Measurements from ENCODE around the gene SELENON. TPM values are rescaled to one million over a fixed set of nuclear protein-coding genes. Genes with fewer than 3 reads are reported as not detected.

SELENON gene, protein sequence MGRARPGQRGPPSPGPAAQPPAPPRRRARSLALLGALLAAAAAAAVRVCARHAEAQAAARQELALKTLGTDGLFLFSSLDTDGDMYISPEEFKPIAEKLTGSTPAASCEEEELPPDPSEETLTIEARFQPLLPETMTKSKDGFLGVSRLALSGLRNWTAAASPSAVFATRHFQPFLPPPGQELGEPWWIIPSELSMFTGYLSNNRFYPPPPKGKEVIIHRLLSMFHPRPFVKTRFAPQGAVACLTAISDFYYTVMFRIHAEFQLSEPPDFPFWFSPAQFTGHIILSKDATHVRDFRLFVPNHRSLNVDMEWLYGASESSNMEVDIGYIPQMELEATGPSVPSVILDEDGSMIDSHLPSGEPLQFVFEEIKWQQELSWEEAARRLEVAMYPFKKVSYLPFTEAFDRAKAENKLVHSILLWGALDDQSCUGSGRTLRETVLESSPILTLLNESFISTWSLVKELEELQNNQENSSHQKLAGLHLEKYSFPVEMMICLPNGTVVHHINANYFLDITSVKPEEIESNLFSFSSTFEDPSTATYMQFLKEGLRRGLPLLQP
- total RNA-seq = 10 to 100 TPM; 33.5 to 82.8 (median 39.4) TPM

DNA sequence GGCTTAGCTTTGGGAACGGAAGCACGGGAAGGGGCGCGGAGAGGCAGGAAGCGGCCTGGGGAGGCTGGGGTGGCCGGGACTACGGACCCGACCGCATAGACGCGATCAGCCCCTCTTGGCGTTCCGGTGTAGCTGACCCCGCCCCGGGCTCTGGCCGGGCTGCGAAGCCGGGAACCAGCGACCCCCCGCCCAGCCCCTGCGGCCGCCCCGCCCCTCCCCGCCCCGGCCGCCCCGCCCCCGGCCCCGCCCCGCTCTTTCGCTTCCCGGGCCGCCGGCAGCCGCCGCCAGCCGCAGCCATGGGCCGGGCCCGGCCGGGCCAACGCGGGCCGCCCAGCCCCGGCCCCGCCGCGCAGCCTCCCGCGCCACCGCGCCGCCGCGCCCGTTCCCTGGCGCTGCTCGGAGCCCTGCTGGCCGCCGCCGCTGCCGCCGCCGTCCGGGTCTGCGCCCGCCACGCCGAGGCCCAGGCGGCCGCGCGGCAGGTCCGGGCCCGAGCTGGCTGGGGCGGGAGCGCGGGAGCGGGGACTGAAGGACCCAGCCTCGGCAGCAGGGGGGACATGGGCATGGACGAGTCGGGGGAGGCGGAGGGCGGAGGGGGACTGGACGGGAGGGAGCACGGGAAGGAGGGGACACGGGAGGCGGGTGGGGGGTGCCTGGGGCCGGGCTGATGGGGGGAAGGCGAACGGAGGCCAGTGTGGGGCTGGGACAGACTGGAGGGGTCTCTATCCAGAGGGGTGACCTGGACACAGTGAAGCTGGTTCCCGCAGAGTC is at the start of gene SELENON:
Gene SELENON (plus strand): TSS at position 259 of the 768 bp plus-strand sequence. CDS start 38 bp downstream, at position 297.
- Histone ChIP-seq H3K4me1 (peaks cover 0 to 81% (median 28%) of the 10 kb centered on the region in 3 donors), H3K27ac (peak within 1 kb of the TSS; percentile 35 to 92 (median 89)), H3K36me3 (peaks cover 0 to 3% of the 10 kb centered on the region in 2 donors), H3K4me3 (peak within 1 kb of the TSS; percentile 69 to 73), H3K9me3 (no peaks in the 10 kb centered on the region), H3K27me3 (no peaks in the 10 kb centered on the region)
- WGBS, 2 donors (ENCODE audit: low coverage in 1 of 2) = 0 to 17% methylated on average over 1 to 2 of the region's 91 CpGs
- TF ChIP-seq EP300 (IDR thresholded peaks at IDR 0.05) = no peak
- peak; percentile 56 for TF ChIP-seq POLR2AphosphoS5 (IDR thresholded peaks at IDR 0.05)
- peak in 1 of 2 donors; percentile 21 for TF ChIP-seq POLR2A (IDR thresholded peaks at IDR 0.05)
- ATAC-seq = peak; percentile 84

GRCh38 chr1:25750923-25751605 is 48.9 kb upstream of the SELENON start:
- 94 to 100% methylated on average over 4 to 5 of the region's 6 CpGs for WGBS, 2 donors (ENCODE audit: low coverage in 1 of 2)
- H3K27ac ChIP-seq = no peak overlapping the region
- no peak for ATAC-seq
- H3K27me3 ChIP-seq = no peaks in the 10 kb centered on the region
- H3K36me3 ChIP-seq = peaks cover 0 to 43% of the 10 kb centered on the region in 2 donors
- no peak overlapping the region for H3K4me3 ChIP-seq
- H3K9me3 ChIP-seq = no peaks in the 10 kb centered on the region
- TF ChIP-seq EP300 (IDR thresholded peaks at IDR 0.05) = no peak
- no peak for TF ChIP-seq POLR2A (IDR thresholded peaks at IDR 0.05)
- no peak for TF ChIP-seq POLR2AphosphoS5 (IDR thresholded peaks at IDR 0.05)
- TF ChIP-seq, protein P1, sequence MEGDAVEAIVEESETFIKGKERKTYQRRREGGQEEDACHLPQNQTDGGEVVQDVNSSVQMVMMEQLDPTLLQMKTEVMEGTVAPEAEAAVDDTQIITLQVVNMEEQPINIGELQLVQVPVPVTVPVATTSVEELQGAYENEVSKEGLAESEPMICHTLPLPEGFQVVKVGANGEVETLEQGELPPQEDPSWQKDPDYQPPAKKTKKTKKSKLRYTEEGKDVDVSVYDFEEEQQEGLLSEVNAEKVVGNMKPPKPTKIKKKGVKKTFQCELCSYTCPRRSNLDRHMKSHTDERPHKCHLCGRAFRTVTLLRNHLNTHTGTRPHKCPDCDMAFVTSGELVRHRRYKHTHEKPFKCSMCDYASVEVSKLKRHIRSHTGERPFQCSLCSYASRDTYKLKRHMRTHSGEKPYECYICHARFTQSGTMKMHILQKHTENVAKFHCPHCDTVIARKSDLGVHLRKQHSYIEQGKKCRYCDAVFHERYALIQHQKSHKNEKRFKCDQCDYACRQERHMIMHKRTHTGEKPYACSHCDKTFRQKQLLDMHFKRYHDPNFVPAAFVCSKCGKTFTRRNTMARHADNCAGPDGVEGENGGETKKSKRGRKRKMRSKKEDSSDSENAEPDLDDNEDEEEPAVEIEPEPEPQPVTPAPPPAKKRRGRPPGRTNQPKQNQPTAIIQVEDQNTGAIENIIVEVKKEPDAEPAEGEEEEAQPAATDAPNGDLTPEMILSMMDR (IDR thresholded peaks at IDR 0.05) = no peak
- H3K4me1 ChIP-seq = peaks cover 0 to 55% (median 5%) of the 10 kb centered on the region in 3 donors

DNA sequence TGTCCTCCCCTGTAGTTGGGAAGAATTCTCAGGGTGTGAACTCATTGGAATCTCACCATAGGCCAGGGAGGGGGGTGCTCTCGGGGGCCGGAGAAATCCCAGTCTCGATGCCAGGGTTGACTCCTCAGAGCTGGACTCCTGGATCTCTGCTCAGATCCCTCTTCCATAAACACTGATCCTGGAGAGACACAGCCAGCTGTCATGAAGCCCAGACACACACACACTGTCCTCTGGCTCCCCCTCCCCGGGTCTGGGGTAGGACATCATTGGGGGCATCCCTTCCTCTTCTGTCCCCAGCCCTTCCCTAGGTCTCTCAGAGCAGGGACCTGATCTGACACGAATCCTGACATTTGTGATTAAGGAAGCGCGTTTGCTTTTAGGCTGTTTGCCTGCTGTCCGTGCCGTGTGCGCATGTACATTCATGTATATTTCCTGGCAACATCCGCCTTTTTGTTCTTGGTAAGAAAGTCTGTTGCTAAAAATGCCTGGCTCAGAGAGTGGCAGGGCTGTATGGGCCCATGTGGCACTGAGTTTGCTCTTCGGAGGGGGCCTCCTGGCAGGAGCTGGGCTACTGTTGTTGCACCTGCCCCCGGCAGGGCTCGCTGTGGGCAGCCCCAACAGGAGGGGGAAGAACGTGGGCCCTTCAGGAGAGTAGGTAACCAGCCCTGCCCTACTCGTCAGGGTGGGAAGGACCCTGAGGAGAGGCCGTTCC is 45.4 kb upstream of the SELENON start:
- Histone ChIP-seq H3K27me3 (no peaks in the 10 kb centered on the region), H3K4me1 (peaks cover 0 to 28% (median 5%) of the 10 kb centered on the region in 3 donors), H3K27ac (peak overlapping the region in 2 of 4 donors; percentile 33 to 44), H3K36me3 (peaks cover 0 to 51% of the 10 kb centered on the region in 2 donors), H3K4me3 (no peak overlapping the region), H3K9me3 (no peaks in the 10 kb centered on the region)
- no peak for TF ChIP-seq EP300 (IDR thresholded peaks at IDR 0.05)
- TF ChIP-seq, protein P1 (IDR thresholded peaks at IDR 0.05) = peak in 1 of 4 experiments; percentile 15
- WGBS, 2 donors (ENCODE audit: low coverage in 1 of 2) = 52 to 56% methylated on average over 5 to 7 of the region's 17 CpGs
- peak; percentile 69 for ATAC-seq

DNA sequence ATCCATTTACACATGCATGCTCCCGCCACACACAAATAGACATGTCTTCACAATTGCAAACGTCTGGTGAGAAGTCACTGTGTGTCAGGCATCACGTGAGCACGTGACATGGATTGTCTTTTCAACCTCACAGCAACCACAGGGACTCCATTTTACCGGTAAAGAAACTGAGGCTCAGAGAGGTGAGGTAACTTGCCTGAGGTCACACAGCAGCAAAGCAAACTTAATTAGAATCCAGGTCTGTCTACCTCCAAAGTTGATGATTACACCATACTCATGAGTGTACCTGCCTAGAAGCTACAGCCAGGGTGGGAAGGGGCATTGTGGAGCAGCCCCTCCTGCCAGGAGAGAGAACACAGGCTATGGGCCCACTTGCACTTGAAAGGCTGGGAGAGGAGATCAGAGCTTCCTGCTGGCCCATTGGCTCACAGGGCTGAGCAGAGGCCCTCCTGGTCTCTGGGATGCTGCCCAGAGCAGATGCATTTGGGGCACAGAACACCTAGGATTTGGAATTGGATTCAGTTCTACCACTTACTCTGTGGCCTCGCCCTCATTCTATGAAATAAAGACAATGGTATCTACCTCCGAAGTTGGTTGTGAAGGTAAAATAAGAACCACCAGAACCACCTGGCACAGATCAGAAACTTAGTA is 44.4 kb upstream of the SELENON start:
- ATAC-seq = no peak
- Histone ChIP-seq H3K9me3 (no peaks in the 10 kb centered on the region), H3K27ac (no peak overlapping the region), H3K27me3 (no peaks in the 10 kb centered on the region), H3K4me3 (no peak overlapping the region), H3K36me3 (peaks cover 0 to 51% of the 10 kb centered on the region in 2 donors), H3K4me1 (peaks cover 0 to 28% (median 5%) of the 10 kb centered on the region in 3 donors)
- WGBS, 2 donors (ENCODE audit: low coverage in 1 of 2) = 75 to 90% methylated on average over 2 to 3 of the region's 7 CpGs
- TF ChIP-seq EP300 (IDR thresholded peaks at IDR 0.05) (no peak), POLR2AphosphoS5 (IDR thresholded peaks at IDR 0.05) (no peak), POLR2A (IDR thresholded peaks at IDR 0.05) (no peak)
- TF ChIP-seq, protein P1 (IDR thresholded peaks at IDR 0.05) = no peak
